GM12864 (cell line): Measurements from ENCODE around the gene TPPP2.

Experiments used
- DNase-seq: peaks from one replicate; pipeline ENCODE4 v3.0.0-alpha.2; 2011; ENCODE audit warnings: low read depth
- H3K4me3 ChIP-seq: 2 replicates; pipeline ENCODE4 v1.5.1; 2011; ENCODE audit warnings: mild to moderate bottlenecking, low read depth, low read length, control low read depth
- TF ChIP-seq, protein P1 (sequence below): IDR thresholded peaks from 2 replicates; pipeline ENCODE4 v1.5.1; 2011; ENCODE audit warnings: low read depth, mild to moderate bottlenecking, moderate library complexity, low read length, control low read depth, inconsistent platforms; ENCODE audit errors: missing control alignments

Gene TPPP2

GRCh38 chr14:21053184-21054122 lies 23.4 kb downstream of the TPPP2 start:
- DNase-seq: no peak
- TF ChIP-seq, protein P1, sequence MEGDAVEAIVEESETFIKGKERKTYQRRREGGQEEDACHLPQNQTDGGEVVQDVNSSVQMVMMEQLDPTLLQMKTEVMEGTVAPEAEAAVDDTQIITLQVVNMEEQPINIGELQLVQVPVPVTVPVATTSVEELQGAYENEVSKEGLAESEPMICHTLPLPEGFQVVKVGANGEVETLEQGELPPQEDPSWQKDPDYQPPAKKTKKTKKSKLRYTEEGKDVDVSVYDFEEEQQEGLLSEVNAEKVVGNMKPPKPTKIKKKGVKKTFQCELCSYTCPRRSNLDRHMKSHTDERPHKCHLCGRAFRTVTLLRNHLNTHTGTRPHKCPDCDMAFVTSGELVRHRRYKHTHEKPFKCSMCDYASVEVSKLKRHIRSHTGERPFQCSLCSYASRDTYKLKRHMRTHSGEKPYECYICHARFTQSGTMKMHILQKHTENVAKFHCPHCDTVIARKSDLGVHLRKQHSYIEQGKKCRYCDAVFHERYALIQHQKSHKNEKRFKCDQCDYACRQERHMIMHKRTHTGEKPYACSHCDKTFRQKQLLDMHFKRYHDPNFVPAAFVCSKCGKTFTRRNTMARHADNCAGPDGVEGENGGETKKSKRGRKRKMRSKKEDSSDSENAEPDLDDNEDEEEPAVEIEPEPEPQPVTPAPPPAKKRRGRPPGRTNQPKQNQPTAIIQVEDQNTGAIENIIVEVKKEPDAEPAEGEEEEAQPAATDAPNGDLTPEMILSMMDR: no peak

GRCh38 chr14:21054123-21054767 lies 24.2 kb downstream of the TPPP2 start:
- no peak overlapping the region for H3K4me3 ChIP-seq
- DNase-seq: no peak

More at GRCh38 chr14:21053184-21054122, 23.4 kb downstream of the TPPP2 start:
- H3K4me3 ChIP-seq: no peak overlapping the region

GRCh38 chr14:21054768-21055145 lies 24.7 kb downstream of the TPPP2 start:
- TF ChIP-seq, protein P1: no peak
- no peak for DNase-seq

More at GRCh38 chr14:21054123-21054767, 24.2 kb downstream of the TPPP2 start:
- TF ChIP-seq, protein P1: no peak

GRCh38 chr14:21055432-21056117 lies 25.6 kb downstream of the TPPP2 start:
- no peak overlapping the region for H3K4me3 ChIP-seq
- no peak for DNase-seq
- TF ChIP-seq, protein P1: no peak

More at GRCh38 chr14:21054768-21055145, 24.7 kb downstream of the TPPP2 start:
- no peak overlapping the region for H3K4me3 ChIP-seq

DNA sequence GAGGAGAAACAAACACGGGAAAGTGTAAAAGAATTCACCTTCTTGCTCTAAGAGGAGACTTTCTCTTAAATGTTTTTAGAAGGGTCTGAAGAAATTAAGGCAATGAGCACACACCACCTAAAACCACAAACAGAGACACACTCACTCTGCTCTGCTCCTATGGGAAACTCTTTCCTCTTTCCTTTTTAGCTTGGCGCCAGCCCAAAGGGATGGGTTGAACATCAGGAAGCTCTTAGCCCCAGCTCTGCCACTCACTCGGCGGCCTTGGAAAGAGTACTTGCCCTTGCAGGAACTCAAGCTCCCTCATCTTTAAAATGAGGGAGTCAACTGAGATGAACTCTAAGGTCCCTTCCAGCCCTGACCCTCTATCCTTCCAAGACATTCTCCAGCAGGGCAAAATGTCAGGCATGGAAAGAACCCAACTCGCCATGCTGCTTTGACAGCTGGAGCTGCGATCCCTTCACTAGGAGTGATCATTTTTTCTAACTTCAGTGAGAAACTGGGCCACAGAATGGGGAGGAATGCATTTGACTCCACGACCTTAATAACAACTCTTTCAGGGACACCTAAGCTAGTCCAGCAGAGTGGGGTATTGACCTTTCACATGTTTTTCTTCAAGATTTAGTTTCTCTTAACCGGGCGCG lies 26.6 kb downstream of the TPPP2 start:
- H3K4me3 ChIP-seq: no peak overlapping the region
- DNase-seq: no peak
- TF ChIP-seq, protein P1: no peak
